NCI-H526 treated with DMSO at 0.1 percent for 48 hours (cell line): Measurements from ENCODE around the gene TACC2.

Experiments
- DNase-seq: peaks from one replicate; lab custom pipeline; 2025; lab: John Stamatoyannopoulos, UW

The TACC2 gene

DNA sequence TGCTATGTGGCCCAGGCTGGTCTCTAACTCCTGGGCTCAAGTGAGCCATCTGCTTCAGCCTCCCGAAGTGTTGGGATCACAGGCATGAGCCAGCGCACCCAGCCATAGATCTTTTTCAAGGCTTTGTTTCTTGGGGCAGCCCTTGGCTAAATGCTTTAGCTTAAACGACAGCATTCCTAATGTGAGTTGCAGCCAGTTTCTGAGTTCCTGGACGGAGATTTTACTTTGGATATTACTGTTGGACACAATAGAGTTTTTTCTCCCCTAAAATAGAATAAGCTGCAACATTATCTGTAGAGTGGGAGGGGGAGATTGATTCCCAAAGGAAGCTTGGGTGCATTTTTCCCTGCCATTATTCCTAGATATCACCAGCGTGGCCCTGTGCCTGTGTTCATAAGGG is 179.1 kb downstream of the TACC2 start:
- DNase-seq: no peak

DNA sequence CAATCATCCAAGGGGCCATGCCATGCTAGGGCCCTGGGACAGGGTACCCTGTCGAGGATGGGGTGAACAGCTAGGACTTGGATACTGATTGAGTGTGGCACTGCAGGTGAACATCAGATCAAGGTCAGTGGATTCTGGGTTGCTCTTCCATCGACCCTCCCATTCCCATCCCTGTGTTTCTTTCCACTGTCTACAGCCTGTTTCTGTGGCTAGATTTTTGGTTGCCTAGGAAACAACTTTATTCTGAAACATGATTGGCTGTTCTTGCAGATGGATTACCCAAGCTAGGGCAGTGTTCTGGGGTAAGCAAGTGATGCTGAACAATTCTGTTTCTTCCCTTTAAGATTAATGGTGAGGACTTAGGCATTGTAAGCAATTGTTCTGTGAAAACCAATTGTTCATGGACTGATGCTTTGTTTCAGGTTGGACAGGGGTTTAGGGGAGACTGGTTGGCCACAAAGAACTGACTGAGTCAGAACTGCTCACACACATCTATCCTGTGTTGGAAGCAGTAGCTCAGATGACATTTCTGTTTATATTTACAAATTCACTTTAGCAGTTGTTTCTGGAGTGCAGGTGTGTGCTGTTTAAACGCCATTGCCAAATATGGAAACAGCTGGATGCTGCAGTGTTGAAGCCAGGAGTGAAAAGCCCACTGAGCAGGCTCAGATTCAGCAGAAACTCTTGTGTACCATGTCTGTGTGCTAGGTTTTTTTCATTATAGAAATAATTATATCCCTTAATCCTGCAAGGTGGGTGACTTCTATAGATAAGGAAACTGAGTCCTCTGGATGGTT is 179.8 kb downstream of the TACC2 start:
- no peak for DNase-seq

- no peak for DNase-seq
These were observed 181.8 kb downstream of the TACC2 start for GRCh38 chr10:122170802-122171201.

DNA sequence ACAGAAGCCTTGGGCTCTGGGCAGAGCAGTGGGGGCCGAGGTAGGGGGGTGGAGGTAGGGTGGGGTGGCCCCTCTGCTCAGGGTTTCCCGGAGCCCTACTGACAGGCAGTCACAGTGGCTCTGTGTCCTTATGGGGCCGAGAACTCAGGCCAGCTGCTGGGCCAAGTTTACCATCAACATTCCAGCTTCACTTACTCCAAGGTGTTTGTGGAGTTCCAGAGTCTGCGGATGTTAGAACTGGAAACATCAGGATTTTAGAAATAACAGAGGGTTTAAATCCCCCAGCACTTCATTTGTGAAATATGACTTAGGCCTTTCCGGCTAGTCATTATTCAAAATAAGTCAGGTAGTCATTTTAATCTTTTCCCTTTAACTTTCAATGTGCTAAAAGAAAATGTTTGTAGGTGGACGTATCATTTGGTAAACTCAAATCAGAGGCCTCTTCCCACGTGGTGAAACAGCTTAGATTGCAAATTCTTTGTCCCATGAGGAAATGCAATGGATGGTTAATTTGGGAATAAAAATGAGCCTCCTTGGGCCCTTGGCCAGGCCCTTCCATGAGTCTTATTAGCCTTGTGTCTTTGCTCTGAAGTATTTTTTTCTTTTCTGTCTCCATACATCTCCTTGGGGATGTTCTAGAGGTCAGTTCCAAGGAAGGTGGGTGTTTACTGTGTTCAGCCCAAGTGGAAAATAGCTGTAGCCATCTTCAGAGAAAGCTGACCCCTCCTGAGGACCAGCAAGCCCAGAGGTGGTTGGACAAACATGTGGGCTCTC is 182.5 kb downstream of the TACC2 start:
- no peak for DNase-seq

- no peak for DNase-seq
These were observed 183.5 kb downstream of the TACC2 start for GRCh38 chr10:122172361-122173008.

GRCh38 chr10:122173337-122173736 is 184.4 kb downstream of the TACC2 start:
- DNase-seq: no peak

DNA sequence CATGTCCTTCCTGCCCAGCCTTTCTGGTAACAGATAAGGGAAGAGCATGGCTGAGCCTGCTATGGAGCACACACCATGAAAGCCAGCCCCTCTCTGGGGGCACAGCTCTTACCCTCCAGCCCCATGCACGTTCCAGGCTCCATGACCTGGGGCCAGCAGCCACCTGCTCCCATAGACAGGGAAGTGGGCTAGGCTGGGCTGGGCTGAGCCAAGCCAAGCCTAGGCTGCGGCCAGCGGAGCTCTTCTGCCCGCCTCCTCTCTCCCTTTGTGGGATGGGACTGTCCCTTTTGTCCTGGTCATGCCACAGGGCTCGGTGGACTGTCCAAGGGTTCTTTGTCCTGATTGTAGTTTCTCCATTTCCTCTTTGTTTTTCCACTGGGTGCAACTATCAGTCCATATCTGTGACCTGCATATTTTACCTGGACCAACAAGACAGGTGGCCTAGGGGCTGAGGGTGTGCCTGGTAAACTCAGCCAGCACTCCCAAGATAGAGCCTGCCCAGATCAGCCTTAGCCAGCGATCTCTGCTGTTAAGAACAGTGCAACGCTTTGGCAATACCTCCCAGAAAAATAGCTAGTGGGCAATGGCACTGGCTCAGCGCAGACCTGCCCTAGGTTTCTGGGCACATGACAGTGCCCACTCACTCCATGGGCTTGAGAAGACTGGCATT is 184.9 kb downstream of the TACC2 start:
- DNase-seq: no peak

DNA sequence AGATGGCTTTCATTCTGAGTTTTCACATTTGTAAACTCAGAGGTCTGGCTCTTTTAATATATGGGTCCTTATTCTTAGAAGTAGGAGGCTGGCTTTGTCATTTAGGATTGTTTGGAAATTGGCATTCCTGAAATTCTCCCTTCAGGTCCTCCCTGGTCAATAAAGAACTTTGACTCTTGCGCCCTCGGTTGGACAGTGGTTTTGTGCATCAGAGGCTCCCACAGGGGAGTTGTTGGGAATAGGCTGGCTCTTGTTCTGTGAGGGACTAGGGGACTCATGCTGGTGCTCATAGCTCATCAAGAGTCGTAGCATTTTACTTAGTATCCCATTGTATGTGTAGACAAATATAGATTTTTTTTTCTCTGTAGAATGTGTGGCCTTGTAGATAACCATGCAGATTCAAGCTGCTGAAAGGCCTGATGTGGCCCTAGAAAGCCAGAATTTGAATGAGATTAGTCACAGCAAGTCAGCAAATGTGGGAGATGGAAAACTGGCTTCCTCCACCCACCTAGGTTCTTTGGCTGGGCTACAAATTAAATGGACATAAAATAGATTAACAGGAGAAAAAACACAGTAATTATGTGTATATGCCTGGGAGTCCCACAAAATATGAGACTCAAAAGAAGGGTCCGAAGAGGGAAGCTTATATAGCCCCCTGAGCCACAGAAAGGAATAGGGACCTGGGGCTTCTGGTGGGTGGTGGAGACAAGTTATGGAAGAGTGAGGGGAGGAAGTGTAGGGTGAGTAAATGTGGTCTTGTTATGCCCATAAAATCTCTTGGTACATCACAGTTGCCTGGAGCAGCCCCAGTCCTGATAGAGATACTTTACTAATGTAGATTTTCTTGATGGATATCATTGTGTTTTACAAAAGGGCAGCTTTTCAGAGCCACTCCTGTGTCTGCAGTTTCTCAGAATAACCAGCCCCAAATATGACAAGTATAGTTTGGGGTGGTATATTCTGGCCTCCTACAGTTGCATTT is 187.6 kb downstream of the TACC2 start:
- no peak for DNase-seq

GRCh38 chr10:122178655-122179054 is 189.7 kb downstream of the TACC2 start:
- DNase-seq: no peak

DNA sequence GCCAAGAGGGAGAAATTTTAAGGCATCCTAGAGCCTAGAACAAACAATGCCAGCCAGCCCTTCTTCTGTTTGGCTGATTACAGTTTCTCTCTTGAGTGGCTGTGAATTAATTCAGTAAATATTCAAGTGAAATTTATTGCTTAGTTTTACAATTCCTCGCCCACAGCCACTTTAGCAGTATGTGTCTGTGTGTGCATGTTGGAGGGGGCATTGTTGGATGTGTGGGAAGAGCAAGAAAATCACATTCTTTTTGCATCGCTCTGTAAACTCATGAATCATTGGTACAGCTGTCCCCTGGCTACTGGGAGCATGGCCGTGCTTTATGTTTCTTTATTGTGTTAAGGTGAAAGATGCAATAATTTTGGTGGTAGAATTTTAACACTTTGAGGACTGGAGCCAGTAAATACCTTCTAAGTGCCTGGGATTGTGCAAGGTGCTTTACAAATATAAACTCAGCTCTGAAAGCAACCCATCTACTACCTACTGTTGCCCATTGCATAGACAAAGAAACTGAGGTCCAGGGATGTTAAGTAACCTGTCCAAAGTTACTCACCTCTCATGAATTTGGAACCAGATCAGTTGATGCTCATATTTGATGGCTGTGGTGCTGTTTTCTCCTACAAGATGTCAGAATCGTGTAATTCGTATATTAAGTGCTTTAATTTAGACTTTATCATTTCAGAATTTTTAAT is 192.2 kb downstream of the TACC2 start:
- DNase-seq: no peak

DNA sequence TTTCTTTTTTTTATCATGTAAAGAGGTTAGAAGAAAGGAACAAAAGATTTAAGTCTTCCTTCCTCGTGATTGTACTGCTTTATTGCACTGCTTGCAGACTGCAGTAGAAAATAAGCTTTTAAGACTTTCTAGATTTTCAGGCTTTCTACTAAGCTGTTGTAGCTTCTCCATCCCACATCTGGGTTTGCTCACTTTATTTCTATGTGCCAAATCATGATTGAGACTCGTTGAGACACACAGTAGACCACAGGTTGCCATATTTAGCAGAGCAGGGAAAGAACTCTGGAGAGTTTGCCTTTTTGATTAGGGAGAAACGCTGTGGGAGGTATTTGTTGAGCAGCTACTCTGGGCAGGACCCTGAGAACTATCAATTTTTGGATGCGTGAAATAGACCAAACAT is 192.9 kb downstream of the TACC2 start:
- DNase-seq: no peak

DNA sequence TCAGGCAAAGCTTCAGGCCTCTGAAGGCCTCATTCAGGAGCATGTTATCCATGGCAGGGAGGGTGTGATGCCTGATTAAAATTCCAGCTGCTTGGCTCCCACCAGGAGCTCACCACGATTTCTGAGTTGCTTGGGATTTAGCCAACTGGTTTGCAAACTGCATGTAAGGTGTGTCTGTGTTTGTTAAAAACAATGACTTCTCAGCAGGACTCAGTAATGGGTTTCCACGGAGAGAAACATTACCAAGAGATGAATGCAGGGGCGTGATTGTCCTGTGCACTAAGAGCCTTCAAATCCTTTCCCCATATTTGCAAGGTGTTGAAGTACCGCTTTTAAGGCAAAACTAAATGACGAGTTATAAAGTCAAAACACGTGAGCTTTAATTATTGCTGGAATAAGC is 193.3 kb downstream of the TACC2 start:
- no peak for DNase-seq

DNA sequence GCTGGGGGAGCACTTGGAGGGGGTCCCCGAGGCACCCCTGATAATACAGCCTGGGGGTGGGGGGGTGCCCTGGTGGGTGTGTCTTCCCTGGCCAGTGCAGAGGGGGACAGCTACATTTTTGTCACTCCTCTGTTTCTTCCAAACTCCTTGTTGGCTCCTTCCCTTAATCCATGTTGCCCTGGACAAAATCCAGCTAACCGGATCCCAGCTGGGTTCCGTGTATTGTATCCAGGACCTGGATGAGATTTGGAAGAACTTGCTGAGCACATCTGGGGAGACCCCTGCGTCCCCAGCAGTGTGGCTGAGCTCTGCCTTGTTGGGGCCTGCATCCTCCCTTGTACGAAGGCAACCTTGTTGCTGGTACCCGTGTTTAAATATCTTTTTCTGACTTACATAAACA is 195.3 kb downstream of the TACC2 start:
- no peak for DNase-seq

- no peak for DNase-seq
These were observed 196.7 kb downstream of the TACC2 start for GRCh38 chr10:122185643-122186042.

DNA sequence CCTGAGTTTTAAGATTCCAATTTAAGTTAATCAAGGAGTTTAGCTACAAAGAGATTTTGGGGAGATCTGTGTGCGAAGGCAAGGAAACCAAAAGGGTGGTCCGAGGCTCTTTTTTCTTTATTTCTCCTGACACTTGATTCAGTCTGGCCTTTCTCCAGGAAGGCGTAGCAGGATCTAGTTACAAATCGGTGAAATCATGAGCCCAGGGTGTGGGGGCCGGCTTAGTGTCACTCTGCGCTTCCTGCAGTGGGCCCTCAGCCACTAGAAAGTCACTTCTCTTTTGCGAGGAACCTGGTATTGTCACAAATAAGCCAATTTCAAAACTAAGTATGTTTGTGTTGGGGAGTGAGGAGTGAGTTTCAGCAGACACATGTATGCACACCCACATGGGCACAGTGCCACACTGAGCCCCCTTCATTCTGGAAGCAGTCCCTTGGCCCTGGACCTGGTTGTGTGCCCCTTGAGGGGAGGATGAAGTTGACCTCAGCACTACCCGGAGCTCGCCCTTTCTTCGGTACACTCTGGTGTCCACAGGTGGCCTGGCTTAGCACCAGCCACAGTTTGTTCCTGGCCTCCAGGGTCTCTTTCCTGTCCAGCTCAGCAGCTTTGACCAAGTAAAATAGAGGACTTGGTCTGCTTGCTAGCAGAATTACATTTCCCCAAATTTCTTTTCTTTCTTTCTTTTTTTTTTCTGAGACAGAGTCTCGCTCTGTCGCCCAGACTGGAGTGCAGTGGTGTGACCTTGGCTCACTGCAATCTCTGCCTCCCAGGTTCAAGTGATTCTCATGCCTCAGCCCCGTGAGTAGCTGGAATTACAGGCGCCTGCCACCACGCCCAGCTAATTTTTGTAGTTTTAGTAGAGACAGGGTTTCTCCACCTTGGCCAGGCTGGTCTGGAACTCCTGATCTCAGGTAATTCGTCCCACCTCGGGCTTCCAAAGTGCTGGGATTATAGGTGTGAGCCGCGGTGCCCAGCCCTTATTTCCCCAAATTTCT is 198.2 kb downstream of the TACC2 start:
- DNase-seq: no peak

GRCh38 chr10:122188706-122189105 is 199.7 kb downstream of the TACC2 start:
- no peak for DNase-seq

DNA sequence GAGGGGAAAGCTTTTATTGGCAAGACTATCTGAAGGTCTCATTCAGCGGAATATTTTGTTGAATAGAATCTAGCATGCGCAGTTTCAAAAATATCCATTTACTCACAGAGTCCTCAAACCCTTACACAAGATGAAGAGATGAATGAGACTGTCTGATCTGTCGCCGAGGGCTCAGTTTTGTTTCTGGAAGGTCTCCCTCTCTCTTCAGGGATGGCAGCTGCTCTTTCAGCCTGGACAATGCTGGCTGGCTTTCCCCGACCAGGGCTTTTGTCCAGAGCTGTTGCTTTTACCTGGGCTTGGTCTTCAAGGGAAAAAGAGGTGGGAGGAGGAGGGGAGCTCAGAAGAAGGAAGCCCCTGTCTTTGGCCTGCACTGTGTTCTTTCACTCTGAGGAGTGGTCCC is 200.2 kb downstream of the TACC2 start:
- DNase-seq: no peak

DNA sequence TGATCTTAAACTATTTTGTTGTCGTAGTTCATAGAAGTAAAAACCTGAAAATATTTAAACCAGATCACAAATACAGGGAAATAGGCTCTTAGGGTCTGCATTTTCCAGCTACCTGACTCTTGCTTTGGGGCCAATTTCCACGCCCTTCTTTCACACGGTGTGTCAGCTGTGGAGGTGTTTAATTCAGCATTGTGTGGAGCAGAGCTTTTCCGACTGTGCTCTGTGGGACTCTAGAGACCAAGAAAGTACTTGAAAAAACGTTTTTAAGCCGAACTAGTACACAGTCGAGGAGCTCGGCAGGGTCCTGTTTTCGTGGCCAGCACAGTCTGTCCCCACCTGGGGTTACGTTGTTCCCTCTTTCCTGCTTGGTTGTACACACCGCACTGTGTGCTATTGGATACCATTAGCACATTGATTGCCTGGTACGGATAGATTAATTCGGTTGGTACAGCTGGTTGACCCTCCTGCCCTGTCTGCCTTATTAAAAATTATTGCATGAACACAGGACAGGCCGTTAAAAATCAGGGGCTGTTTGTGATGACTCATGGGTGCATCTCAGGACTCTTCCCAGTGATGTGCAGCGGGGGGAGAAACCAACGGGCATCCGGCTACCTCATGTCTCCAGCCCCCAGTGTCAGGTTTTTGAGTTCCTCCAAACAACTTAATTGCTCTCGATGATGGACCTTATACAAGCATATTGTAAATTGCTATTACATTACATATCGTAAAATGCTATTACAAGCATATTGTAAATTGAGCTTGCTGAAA is 201.4 kb downstream of the TACC2 start:
- no peak for DNase-seq
